HEK293 (cell line): ENCODE results near the gene ADAM8.

Source experiments
- CTCF ChIA-PET: fragments of 350-600 bp; formaldehyde crosslinking; extraction: SDS; loops from one replicate; lab custom pipeline; 2021; ENCODE audit warnings: antibody characterized with exemption; lab: Yijun Ruan, JAX
- POLR2A ChIA-PET: fragments of 300-600 bp; formaldehyde crosslinking; extraction: SDS; loops from one replicate; lab custom pipeline; 2020; ENCODE audit warnings: antibody characterized with exemption, inconsistent platforms; lab: Yijun Ruan, JAX
- H3K27ac ChIP-seq: fragments of 200-500 bp; sonication (Bioruptor generic); 2 replicates; pipeline ENCODE4 v1.5.1; 2014; ENCODE audit warnings: low read depth, low read length, control low read depth, inconsistent platforms; ENCODE audit errors: extremely low read depth
- H3K36me3 ChIP-seq, 2 experiments: fragments of 200-500 bp in 1 of 2; sonication (Bioruptor generic) in 1 of 2; 1 replicate in 1 of 2; 2 replicates in 1 of 2; pipeline ENCODE4 v1.5.1; 2014 to 2017; ENCODE audit warnings: inconsistent platforms in 2 of 2, low read length in 2 of 2; ENCODE audit not compliant: control insufficient read depth in 2 of 2, insufficient read depth in 1 of 2
- H3K4me1 ChIP-seq: fragments of 200-500 bp; sonication (Bioruptor generic); 2 replicates; pipeline ENCODE4 v1.5.1; 2014; ENCODE audit warnings: mild to moderate bottlenecking, low read length, inconsistent platforms; ENCODE audit not compliant: control insufficient read depth, insufficient read depth
- H3K4me3 ChIP-seq: 2 replicates; pipeline ENCODE4 v1.5.1; 2011; ENCODE audit warnings: low read depth, mild to moderate bottlenecking, control low read depth, low read length, moderate library complexity
- H3K9me3 ChIP-seq: fragments of 200-500 bp; sonication (Bioruptor generic); 2 replicates; pipeline ENCODE4 v1.5.1; 2014; ENCODE audit warnings: low read depth, low read length, inconsistent platforms; ENCODE audit not compliant: control insufficient read depth, insufficient read depth
- BCL11A ChIP-seq: fragments of 450-650 bp; formaldehyde crosslinking; IDR thresholded peaks from 2 replicates; pipeline ENCODE4 v1.5.1; 2016; ENCODE audit warnings: low read depth, missing biosample characterization, missing genetic modification characterization
- HOXD13 ChIP-seq: sonication (generic); formaldehyde crosslinking; IDR thresholded peaks from 2 replicates; pipeline ENCODE4 v1.8.0; 2022; ENCODE audit warnings: missing genetic modification reagents, borderline replicate concordance
- ZBTB10 ChIP-seq: fragments of 450-650 bp; formaldehyde crosslinking; IDR thresholded peaks from 2 replicates; pipeline ENCODE4 v1.5.1; 2016; ENCODE audit warnings: missing biosample characterization, missing genetic modification characterization
- ZNF366 ChIP-seq: fragments of 450-650 bp; formaldehyde crosslinking; conservative IDR thresholded peaks from 2 replicates; pipeline ENCODE4 v1.5.1; 2016; ENCODE audit warnings: missing biosample characterization, missing genetic modification characterization
- ZNF473 ChIP-seq: fragments of 450-650 bp; formaldehyde crosslinking; IDR thresholded peaks from 2 replicates; pipeline ENCODE4 v1.5.1; 2017; ENCODE audit warnings: missing biosample characterization, missing genetic modification characterization
- ZNF548 ChIP-seq: fragments of 450-650 bp; formaldehyde crosslinking; IDR thresholded peaks from 2 replicates; pipeline ENCODE4 v1.5.1; 2016; ENCODE audit warnings: missing biosample characterization, missing genetic modification characterization
- ZNF768 ChIP-seq: fragments of 450-650 bp; formaldehyde crosslinking; IDR thresholded peaks from 2 replicates; pipeline ENCODE4 v1.5.1; 2018; ENCODE audit warnings: missing biosample characterization, mild to moderate bottlenecking, missing genetic modification characterization
- ZNF777 ChIP-seq: fragments of 450-650 bp; formaldehyde crosslinking; IDR thresholded peaks from 2 replicates; pipeline ENCODE4 v1.5.1; 2017; ENCODE audit warnings: missing biosample characterization, missing genetic modification characterization, borderline replicate concordance
- ZXDB ChIP-seq: fragments of 450-650 bp; formaldehyde crosslinking; IDR thresholded peaks from 2 replicates; pipeline ENCODE4 v1.5.1; 2016; ENCODE audit warnings: missing biosample characterization, missing genetic modification characterization
- TF ChIP-seq, protein P1 (sequence below): fragments of 450-650 bp; formaldehyde crosslinking; conservative IDR thresholded peaks from 2 replicates; pipeline ENCODE4 v1.5.1; 2016; ENCODE audit warnings: low read depth, missing biosample characterization, missing genetic modification characterization
- TF ChIP-seq, protein P2 (sequence below): fragments of 450-650 bp; formaldehyde crosslinking; IDR thresholded peaks from 2 replicates; pipeline ENCODE4 v1.5.1; 2016; ENCODE audit warnings: missing biosample characterization, missing genetic modification characterization
- TF ChIP-seq, protein P3 (sequence below): fragments of 450-650 bp; formaldehyde crosslinking; IDR thresholded peaks from 2 replicates; pipeline ENCODE4 v1.5.1; 2016; ENCODE audit warnings: missing biosample characterization, missing genetic modification characterization
- TF ChIP-seq, protein P4 (sequence below): fragments of 450-650 bp; formaldehyde crosslinking; IDR thresholded peaks from 2 replicates; pipeline ENCODE4 v1.5.1; 2016; ENCODE audit warnings: missing biosample characterization, missing genetic modification characterization
- TF ChIP-seq, protein P5 (sequence below): fragments of 450-650 bp; formaldehyde crosslinking; IDR thresholded peaks from 2 replicates; pipeline ENCODE4 v1.5.1; 2016; ENCODE audit warnings: missing biosample characterization, missing genetic modification characterization

The ADAM8 gene

GRCh38 chr10:133247681-133248333 lies 28.9 kb downstream of the ADAM8 start:
- no peaks in the 10 kb centered on the region for H3K36me3 ChIP-seq
- no peak overlapping the region for H3K27ac ChIP-seq
- no peak for TF ChIP-seq ZNF473 (tag by site-specific recombination)
- TF ChIP-seq, protein P1, sequence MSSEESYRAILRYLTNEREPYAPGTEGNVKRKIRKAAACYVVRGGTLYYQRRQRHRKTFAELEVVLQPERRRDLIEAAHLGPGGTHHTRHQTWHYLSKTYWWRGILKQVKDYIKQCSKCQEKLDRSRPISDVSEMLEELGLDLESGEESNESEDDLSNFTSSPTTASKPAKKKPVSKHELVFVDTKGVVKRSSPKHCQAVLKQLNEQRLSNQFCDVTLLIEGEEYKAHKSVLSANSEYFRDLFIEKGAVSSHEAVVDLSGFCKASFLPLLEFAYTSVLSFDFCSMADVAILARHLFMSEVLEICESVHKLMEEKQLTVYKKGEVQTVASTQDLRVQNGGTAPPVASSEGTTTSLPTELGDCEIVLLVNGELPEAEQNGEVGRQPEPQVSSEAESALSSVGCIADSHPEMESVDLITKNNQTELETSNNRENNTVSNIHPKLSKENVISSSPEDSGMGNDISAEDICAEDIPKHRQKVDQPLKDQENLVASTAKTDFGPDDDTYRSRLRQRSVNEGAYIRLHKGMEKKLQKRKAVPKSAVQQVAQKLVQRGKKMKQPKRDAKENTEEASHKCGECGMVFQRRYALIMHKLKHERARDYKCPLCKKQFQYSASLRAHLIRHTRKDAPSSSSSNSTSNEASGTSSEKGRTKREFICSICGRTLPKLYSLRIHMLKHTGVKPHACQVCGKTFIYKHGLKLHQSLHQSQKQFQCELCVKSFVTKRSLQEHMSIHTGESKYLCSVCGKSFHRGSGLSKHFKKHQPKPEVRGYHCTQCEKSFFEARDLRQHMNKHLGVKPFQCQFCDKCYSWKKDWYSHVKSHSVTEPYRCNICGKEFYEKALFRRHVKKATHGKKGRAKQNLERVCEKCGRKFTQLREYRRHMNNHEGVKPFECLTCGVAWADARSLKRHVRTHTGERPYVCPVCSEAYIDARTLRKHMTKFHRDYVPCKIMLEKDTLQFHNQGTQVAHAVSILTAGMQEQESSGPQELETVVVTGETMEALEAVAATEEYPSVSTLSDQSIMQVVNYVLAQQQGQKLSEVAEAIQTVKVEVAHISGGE (tag by site-specific recombination): no peak
- no peaks in the 10 kb centered on the region for H3K9me3 ChIP-seq
- ChIA-PET POLR2A (no interaction called here), CTCF (interaction anchor here (0.6 to 1.5 kb wide), 3 partner anchors 18 to 66 kb away, joined by 3 to 4 read pairs (median 4); no protein-coding TSS in a partner anchor)
- H3K4me1 ChIP-seq: no peaks in the 10 kb centered on the region
- H3K4me3 ChIP-seq: no peak overlapping the region

DNA sequence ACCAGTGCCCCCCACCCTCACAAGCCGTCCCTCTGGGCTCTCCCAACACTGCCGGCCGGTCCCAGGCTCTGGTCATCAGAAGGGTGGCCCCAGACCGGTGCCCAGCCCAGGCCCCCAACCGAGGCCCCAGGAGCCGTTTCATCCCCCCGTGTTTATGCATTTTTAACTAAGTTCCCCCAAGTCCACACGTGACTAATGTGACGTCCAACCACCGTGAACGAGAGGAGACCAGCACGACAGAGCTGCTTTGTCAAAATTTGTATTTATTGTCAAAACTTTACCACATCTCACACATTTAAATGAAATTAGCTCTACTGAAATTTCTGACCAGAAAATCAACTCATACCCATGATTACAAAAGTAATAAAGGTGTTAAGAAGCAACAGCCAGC lies 30.4 kb downstream of the ADAM8 start:
- Histone ChIP-seq H3K36me3 (no peaks in the 10 kb centered on the region), H3K27ac (no peak overlapping the region), H3K4me1 (no peaks in the 10 kb centered on the region), H3K9me3 (no peaks in the 10 kb centered on the region), H3K4me3 (no peak overlapping the region)
- CTCF ChIA-PET: interaction anchor here (0.6 to 1.5 kb wide), 4 partner anchors 11 to 344 kb away, joined by 3 to 4 read pairs (median 4); no protein-coding TSS in a partner anchor
- TF ChIP-seq BCL11A (tag by site-specific recombination) (no peak), ZNF366 (tag by site-specific recombination) (no peak), ZNF548 (tag by site-specific recombination) (no peak), HOXD13 (CRISPR knock-in tag) (no peak), ZNF768 (tag by site-specific recombination) (no peak), ZXDB (tag by site-specific recombination) (no peak), ZBTB10 (tag by site-specific recombination) (no peak), ZNF777 (tag by site-specific recombination) (no peak)
- TF ChIP-seq, protein P2, sequence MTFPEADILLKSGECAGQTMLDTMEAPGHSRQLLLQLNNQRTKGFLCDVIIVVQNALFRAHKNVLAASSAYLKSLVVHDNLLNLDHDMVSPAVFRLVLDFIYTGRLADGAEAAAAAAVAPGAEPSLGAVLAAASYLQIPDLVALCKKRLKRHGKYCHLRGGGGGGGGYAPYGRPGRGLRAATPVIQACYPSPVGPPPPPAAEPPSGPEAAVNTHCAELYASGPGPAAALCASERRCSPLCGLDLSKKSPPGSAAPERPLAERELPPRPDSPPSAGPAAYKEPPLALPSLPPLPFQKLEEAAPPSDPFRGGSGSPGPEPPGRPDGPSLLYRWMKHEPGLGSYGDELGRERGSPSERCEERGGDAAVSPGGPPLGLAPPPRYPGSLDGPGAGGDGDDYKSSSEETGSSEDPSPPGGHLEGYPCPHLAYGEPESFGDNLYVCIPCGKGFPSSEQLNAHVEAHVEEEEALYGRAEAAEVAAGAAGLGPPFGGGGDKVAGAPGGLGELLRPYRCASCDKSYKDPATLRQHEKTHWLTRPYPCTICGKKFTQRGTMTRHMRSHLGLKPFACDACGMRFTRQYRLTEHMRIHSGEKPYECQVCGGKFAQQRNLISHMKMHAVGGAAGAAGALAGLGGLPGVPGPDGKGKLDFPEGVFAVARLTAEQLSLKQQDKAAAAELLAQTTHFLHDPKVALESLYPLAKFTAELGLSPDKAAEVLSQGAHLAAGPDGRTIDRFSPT (tag by site-specific recombination): no peak
- TF ChIP-seq, protein P3, sequence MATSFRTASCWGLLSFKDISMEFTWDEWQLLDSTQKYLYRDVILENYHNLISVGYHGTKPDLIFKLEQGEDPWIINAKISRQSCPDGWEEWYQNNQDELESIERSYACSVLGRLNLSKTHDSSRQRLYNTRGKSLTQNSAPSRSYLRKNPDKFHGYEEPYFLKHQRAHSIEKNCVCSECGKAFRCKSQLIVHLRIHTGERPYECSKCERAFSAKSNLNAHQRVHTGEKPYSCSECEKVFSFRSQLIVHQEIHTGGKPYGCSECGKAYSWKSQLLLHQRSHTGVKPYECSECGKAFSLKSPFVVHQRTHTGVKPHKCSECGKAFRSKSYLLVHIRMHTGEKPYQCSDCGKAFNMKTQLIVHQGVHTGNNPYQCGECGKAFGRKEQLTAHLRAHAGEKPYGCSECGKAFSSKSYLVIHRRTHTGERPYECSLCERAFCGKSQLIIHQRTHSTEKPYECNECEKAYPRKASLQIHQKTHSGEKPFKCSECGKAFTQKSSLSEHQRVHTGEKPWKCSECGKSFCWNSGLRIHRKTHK (tag by site-specific recombination): no peak
- TF ChIP-seq, protein P4, sequence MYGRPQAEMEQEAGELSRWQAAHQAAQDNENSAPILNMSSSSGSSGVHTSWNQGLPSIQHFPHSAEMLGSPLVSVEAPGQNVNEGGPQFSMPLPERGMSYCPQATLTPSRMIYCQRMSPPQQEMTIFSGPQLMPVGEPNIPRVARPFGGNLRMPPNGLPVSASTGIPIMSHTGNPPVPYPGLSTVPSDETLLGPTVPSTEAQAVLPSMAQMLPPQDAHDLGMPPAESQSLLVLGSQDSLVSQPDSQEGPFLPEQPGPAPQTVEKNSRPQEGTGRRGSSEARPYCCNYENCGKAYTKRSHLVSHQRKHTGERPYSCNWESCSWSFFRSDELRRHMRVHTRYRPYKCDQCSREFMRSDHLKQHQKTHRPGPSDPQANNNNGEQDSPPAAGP: no peak
- TF ChIP-seq, protein P5, sequence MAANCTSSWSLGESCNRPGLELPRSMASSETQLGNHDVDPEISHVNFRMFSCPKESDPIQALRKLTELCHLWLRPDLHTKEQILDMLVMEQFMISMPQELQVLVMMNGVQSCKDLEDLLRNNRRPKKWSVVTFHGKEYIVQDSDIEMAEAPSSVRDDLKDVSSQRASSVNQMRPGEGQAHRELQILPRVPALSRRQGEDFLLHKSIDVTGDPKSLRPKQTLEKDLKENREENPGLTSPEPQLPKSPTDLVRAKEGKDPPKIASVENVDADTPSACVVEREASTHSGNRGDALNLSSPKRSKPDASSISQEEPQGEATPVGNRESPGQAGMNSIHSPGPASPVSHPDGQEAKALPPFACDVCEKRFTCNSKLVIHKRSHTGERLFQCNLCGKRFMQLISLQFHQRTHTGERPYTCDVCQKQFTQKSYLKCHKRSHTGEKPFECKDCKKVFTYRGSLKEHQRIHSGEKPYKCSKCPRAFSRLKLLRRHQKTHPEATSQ: no peak
- POLR2A ChIA-PET: no interaction called here
